KMS-11 (cell line): ENCODE results near the gene TMEM247.

ENCODE experiments used
- H2AFZ ChIP-seq: fragments of 200-600 bp; sonication (generic); 2 replicates; pipeline ENCODE4 v1.6.1; 2016; ENCODE audit warnings: antibody characterized with exemption, mixed run types, low read depth
- H3K27ac ChIP-seq: fragments of 200-600 bp; sonication (generic); 2 replicates; pipeline ENCODE4 v1.6.1; 2016; ENCODE audit warnings: mild to moderate bottlenecking, mixed run types
- H3K27me3 ChIP-seq: fragments of 200-600 bp; sonication (generic); 2 replicates; pipeline ENCODE4 v1.6.1; 2017; ENCODE audit warnings: mild to moderate bottlenecking, low read depth, mixed run types, moderate library complexity; ENCODE audit not compliant: insufficient read depth
- H3K36me3 ChIP-seq: fragments of 200-600 bp; sonication (generic); 2 replicates; pipeline ENCODE4 v1.6.1; 2017; ENCODE audit warnings: mild to moderate bottlenecking, mixed run types; ENCODE audit not compliant: insufficient read depth
- H3K4me1 ChIP-seq: fragments of 200-600 bp; sonication (generic); 2 replicates; pipeline ENCODE4 v1.6.1; 2016; ENCODE audit warnings: mild to moderate bottlenecking, low read depth, mixed run types; ENCODE audit not compliant: poor library complexity, severe bottlenecking
- H3K4me2 ChIP-seq: fragments of 200-600 bp; sonication (generic); 2 replicates; pipeline ENCODE4 v1.7.0; 2016; ENCODE audit warnings: mild to moderate bottlenecking, mixed run types
- H3K4me3 ChIP-seq: fragments of 200-600 bp; sonication (generic); IDR thresholded peaks from 2 replicates; pipeline ENCODE4 v1.6.1; 2017; ENCODE audit warnings: low read depth, low read length, mixed read lengths; ENCODE audit not compliant: insufficient read depth
- H3K79me2 ChIP-seq: fragments of 200-600 bp; sonication (generic); 2 replicates; pipeline ENCODE4 v1.6.1; 2016; ENCODE audit warnings: low read depth, mixed run types; ENCODE audit not compliant: insufficient read depth
- H3K9ac ChIP-seq: fragments of 200-600 bp; sonication (generic); 2 replicates; pipeline ENCODE4 v1.6.1; 2016; ENCODE audit warnings: mild to moderate bottlenecking, mixed run types
- H4K20me1 ChIP-seq: fragments of 200-600 bp; sonication (generic); 2 replicates; pipeline ENCODE4 v1.6.1; 2016; ENCODE audit warnings: mild to moderate bottlenecking, mixed run types; ENCODE audit not compliant: insufficient read depth
- CTCF ChIP-seq: fragments of 200-600 bp; sonication (generic); conservative IDR thresholded peaks from 2 replicates; pipeline ENCODE4 v1.6.1; 2017; ENCODE audit warnings: low read depth, mild to moderate bottlenecking, antibody characterized with exemption, low read length, moderate library complexity, mixed read lengths

TMEM247 gene

GRCh38 chr2:46456789-46457188 lies 22.6 kb upstream of the TMEM247 start:
- H4K20me1 ChIP-seq: no peaks in the 10 kb centered on the region
- H3K27ac ChIP-seq: no peak overlapping the region
- no peak overlapping the region for H3K9ac ChIP-seq
- TF ChIP-seq CTCF: no peak
- H2AFZ ChIP-seq: no peak overlapping the region
- H3K4me1 ChIP-seq: peaks cover 5% of the 10 kb centered on the region
- H3K36me3 ChIP-seq: no peaks in the 10 kb centered on the region
- H3K4me3 ChIP-seq: no peak overlapping the region
- H3K27me3 ChIP-seq: no peaks in the 10 kb centered on the region
- no peaks in the 10 kb centered on the region for H3K79me2 ChIP-seq
- no peak overlapping the region for H3K4me2 ChIP-seq

GRCh38 chr2:46458763-46459500 lies 20.4 kb upstream of the TMEM247 start:
- no peak overlapping the region for H3K27ac ChIP-seq
- H4K20me1 ChIP-seq: no peaks in the 10 kb centered on the region
- no peak overlapping the region for H2AFZ ChIP-seq
- H3K4me2 ChIP-seq: no peak overlapping the region
- no peak overlapping the region for H3K4me3 ChIP-seq
- H3K36me3 ChIP-seq: no peaks in the 10 kb centered on the region
- no peak overlapping the region for H3K9ac ChIP-seq
- no peaks in the 10 kb centered on the region for H3K27me3 ChIP-seq
- TF ChIP-seq CTCF: no peak
- peaks cover 5% of the 10 kb centered on the region for H3K4me1 ChIP-seq
- H3K79me2 ChIP-seq: no peaks in the 10 kb centered on the region

- H3K4me1 ChIP-seq: peaks cover 5% of the 10 kb centered on the region
- no peak for TF ChIP-seq CTCF
- H3K9ac ChIP-seq: no peak overlapping the region
- H3K27me3 ChIP-seq: no peaks in the 10 kb centered on the region
- no peaks in the 10 kb centered on the region for H4K20me1 ChIP-seq
- H3K36me3 ChIP-seq: no peaks in the 10 kb centered on the region
- H3K4me2 ChIP-seq: no peak overlapping the region
- no peaks in the 10 kb centered on the region for H3K79me2 ChIP-seq
- no peak overlapping the region for H3K4me3 ChIP-seq
- no peak overlapping the region for H3K27ac ChIP-seq
- H2AFZ ChIP-seq: no peak overlapping the region
Observed at GRCh38 chr2:46459694-46460093, 19.7 kb upstream of the TMEM247 start.

GRCh38 chr2:46460241-46460921 lies 19.0 kb upstream of the TMEM247 start:
- Histone ChIP-seq H3K4me3 (no peak overlapping the region), H3K27ac (no peak overlapping the region), H4K20me1 (no peaks in the 10 kb centered on the region), H3K9ac (no peak overlapping the region), H3K4me1 (peaks cover 5% of the 10 kb centered on the region), H2AFZ (no peak overlapping the region), H3K79me2 (no peaks in the 10 kb centered on the region), H3K4me2 (no peak overlapping the region), H3K36me3 (no peaks in the 10 kb centered on the region), H3K27me3 (no peaks in the 10 kb centered on the region)
- no peak for TF ChIP-seq CTCF
